Measurements from ENCODE around the gene PCDH18. TPM values are rescaled to one million over a fixed set of nuclear protein-coding genes. Genes with fewer than 3 reads are reported as not detected.

PCDH18 gene
- total RNA-seq, 2 donors from 2014 or later, result not detected

DNA sequence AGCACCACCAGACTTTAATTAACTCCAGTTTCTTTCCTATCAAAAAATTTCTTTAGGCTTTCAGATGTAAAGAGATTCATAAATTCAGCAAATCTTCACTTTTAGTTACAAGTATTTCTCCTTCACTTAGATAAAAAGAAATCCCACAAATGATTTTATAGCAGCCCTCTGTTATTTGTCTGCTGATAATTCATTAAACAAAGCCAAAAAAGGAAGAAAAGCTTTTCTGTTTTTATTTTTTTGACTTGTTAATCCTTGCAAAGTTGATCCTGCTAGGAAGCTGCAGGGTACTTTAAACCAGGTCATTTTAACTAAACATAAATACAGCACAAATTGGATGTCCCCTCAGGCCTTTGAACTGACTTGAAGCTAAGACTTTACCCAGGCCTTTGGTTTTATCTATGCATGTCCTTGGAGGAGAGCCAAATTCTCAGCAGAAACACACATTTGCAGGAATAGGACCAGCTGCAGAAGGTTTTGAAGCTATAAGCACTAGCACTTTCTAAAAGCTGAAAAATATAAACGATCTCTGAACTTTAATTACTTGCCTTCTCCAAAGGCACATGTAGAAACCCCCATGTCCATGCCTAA lies 57.5 kb downstream of the PCDH18 start:
- Mint-ChIP-seq H3K4me1 (ENCODE audit: low read depth) (no peaks in the 10 kb centered on the region), H3K4me3 (no peak overlapping the region), H3K36me3 (ENCODE audit: insufficient read depth in 2 of 2) (peaks cover 0 to 2% of the 10 kb centered on the region in 2 donors), H3K27ac (no peak overlapping the region), H3K27me3 (ENCODE audit: low read depth) (no peaks in the 10 kb centered on the region), H3K9me3 (peaks cover 0 to 5% of the 10 kb centered on the region in 2 donors)
- DNase-seq (no peak), ATAC-seq (replicated peaks in 1 of 2) (no peak)

DNA sequence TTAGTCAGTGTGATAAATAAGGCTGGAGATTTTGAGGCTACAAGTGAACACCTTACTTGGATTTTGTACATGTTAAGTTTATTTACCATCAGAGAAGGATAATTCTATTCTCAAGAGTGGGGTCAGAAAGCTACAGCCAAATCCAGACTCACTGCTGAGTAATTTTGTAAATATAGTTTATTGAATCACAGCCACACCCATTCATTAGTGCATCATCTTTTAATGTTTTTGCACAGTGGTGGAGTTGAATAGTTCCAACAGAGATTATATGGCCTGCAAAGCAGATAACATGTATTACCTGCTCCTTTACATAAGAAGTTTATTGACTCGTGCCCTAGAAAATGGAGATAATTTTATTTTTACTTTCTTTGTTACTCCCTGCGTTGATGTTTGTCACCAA lies 60.4 kb downstream of the PCDH18 start:
- Mint-ChIP-seq H3K4me1 (ENCODE audit: low read depth) (no peaks in the 10 kb centered on the region), H3K27ac (no peak overlapping the region), H3K4me3 (no peak overlapping the region), H3K9me3 (peaks cover 0 to 2% of the 10 kb centered on the region in 2 donors), H3K36me3 (ENCODE audit: insufficient read depth in 2 of 2) (no peaks in the 10 kb centered on the region), H3K27me3 (ENCODE audit: low read depth) (no peaks in the 10 kb centered on the region)
- no peak for ATAC-seq (replicated peaks in 1 of 2)
- DNase-seq, result no peak

DNA sequence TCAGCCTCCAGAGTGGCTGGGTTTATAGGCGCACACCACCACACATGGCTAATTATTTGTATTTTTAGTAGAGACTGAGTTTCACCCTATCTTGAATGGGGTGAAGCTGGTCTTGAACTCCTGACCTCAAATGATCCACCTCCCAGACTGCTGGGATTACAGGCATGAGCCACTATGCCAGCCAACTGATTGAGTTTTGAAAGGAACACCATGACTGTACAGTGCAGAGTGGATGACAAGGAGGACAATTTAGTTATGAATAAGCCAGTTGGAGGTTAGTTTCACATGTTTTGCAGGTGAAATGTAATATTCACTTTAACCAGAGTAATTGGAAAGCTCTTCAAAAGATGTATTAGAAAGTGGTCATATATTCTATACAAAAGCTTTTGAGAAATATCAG lies 60.8 kb downstream of the PCDH18 start:
- Mint-ChIP-seq H3K9me3 (peaks cover 0 to 2% of the 10 kb centered on the region in 2 donors), H3K4me1 (ENCODE audit: low read depth) (no peaks in the 10 kb centered on the region), H3K27me3 (ENCODE audit: low read depth) (no peaks in the 10 kb centered on the region), H3K4me3 (no peak overlapping the region), H3K36me3 (ENCODE audit: insufficient read depth in 2 of 2) (no peaks in the 10 kb centered on the region), H3K27ac (no peak overlapping the region)
- ATAC-seq (replicated peaks in 1 of 2) (no peak), DNase-seq (no peak)

DNA sequence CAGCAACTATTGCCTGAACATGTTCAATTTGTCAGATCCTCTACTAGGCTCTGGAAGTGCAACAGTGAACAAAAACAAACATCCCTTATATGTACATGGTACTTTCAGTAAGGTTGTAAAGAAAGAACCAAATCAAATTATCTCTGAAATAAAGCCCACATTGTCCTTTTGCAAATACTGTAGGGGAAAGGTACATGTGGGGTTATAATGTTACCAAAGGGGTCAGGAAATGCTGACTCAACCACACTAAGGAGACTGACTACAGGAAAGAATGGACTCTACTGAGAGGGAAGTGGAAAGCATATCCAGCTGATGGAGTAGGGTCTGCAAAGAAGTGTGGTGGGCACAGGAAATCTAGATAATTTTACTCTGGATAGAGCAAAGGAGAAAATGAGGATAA lies 61.5 kb downstream of the PCDH18 start:
- H3K27me3 Mint-ChIP-seq (ENCODE audit: low read depth), result no peaks in the 10 kb centered on the region
- H3K36me3 Mint-ChIP-seq (ENCODE audit: insufficient read depth in 2 of 2), result no peaks in the 10 kb centered on the region
- no peak overlapping the region for H3K4me3 Mint-ChIP-seq
- H3K9me3 Mint-ChIP-seq, result peaks cover 2 to 5% of the 10 kb centered on the region in 2 donors
- no peak overlapping the region for H3K27ac Mint-ChIP-seq
- no peak for DNase-seq
- no peaks in the 10 kb centered on the region for H3K4me1 Mint-ChIP-seq (ENCODE audit: low read depth)
- ATAC-seq (replicated peaks in 1 of 2), result no peak

All from activated T-cell treated with anti-CD3 and anti-CD28 coated beads, Interleukin-2, amount 50 U/mL, for 72 hours (primary cell).